ENCODE measurements around the gene MACROD2.

Gene MACROD2

GRCh38 chr20:16043931-16044330 lies 2048.6 kb downstream of the MACROD2 start:
- H3K4me3 ChIP-seq (ENCODE audit: low read depth, low read length), result no peak overlapping the region
- TF ChIP-seq, protein P1, sequence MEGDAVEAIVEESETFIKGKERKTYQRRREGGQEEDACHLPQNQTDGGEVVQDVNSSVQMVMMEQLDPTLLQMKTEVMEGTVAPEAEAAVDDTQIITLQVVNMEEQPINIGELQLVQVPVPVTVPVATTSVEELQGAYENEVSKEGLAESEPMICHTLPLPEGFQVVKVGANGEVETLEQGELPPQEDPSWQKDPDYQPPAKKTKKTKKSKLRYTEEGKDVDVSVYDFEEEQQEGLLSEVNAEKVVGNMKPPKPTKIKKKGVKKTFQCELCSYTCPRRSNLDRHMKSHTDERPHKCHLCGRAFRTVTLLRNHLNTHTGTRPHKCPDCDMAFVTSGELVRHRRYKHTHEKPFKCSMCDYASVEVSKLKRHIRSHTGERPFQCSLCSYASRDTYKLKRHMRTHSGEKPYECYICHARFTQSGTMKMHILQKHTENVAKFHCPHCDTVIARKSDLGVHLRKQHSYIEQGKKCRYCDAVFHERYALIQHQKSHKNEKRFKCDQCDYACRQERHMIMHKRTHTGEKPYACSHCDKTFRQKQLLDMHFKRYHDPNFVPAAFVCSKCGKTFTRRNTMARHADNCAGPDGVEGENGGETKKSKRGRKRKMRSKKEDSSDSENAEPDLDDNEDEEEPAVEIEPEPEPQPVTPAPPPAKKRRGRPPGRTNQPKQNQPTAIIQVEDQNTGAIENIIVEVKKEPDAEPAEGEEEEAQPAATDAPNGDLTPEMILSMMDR (conservative IDR thresholded peaks at IDR 0.05; ENCODE audit: low read depth, low read length), result no peak
- no peak for DNase-seq (ENCODE audit: low read depth)

DNA sequence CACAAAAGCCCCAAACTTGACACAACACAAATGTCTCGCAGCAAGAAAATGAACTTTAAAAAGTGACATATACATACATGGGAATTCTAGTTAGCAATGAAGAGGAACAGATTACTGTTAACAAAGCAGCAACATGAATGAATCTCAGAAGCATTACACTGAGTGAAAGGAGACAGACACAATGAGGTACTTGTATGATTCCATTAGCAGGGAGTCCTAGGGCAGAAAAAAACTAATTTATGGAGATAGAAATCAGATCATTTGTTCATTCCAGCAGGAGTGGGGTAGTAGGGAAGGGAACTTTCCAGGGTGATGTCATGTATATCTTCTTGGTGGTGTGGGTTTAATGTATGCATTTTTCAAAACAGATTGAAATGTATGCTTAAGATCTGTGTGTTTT lies 2053.6 kb downstream of the MACROD2 start:
- TF ChIP-seq, protein P1 (conservative IDR thresholded peaks at IDR 0.05; ENCODE audit: low read depth, low read length), result no peak
- no peak overlapping the region for H3K4me3 ChIP-seq (ENCODE audit: low read depth, low read length)
- DNase-seq (ENCODE audit: low read depth), result no peak

DNA sequence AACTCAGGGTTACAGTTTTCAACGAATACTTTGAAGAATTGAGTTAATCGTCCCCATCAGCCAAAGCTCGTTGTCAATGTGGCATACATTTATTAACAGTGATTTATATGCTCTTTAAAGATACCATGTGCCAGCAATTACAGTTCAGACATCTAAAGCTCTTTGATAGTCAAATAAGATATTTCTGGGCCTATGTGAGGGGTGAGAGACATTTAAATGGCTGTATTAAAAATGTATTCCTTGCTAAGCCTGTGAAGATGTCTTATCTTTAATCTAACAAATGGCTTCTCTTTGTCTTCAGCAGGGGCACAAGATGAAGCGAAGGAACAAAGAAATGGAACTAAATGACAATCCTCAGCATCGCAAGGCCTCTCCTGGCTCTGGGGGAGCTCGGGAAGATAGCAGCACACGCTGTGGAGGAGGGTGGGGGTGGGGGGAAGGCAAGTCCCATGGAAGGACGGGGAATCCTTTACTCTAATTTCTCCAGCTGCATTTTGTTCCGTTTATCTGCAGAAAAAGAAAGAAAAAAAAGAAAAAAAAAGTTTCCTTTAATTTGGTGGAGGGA lies 2054.3 kb downstream of the MACROD2 start:
- TF ChIP-seq, protein P1 (conservative IDR thresholded peaks at IDR 0.05; ENCODE audit: low read depth, low read length), result no peak
- no peak for DNase-seq (ENCODE audit: low read depth)
- no peak overlapping the region for H3K4me3 ChIP-seq (ENCODE audit: low read depth, low read length)

DNA sequence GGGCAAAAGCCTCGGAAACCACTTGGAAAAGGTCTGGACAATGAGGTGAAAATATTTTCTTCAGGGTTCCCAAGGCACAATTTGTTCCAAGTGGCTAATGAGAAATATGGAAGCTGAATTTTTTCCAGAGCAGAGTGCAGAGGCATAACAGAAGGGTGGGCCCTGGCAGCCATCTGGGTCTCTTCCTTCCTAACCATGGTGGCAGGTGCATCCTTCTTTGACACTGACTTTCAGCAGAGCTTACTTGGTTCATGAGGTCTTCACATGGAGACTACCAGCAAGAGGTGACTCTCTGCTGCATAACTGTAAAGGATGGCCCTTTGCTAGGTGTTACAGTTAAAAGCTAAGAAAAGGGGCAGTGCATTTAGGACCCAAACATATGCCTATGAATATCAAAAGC lies 2055.1 kb downstream of the MACROD2 start:
- TF ChIP-seq, protein P1 (conservative IDR thresholded peaks at IDR 0.05; ENCODE audit: low read depth, low read length), result no peak
- H3K4me3 ChIP-seq (ENCODE audit: low read depth, low read length), result no peak overlapping the region
- DNase-seq (ENCODE audit: low read depth), result no peak

DNA sequence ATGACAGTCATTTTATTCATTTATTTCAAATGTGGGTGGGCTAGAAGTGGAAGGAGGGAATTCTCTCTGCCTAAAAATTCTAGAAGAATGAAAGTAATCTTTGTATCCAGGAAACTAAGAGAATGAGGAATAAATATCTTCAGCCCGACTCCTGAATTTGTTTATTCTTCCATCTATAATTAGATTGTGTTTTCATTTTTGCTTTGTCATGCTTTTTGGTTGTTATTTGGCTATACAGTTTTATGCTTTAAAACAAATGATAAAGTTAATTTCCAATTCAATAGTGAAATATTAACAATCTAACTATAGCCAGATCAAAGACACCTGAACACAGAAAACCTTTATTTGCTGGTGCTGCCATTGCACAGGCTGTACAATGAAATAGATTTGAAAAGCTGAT lies 2056.7 kb downstream of the MACROD2 start:
- TF ChIP-seq, protein P1 (conservative IDR thresholded peaks at IDR 0.05; ENCODE audit: low read depth, low read length), result no peak
- DNase-seq (ENCODE audit: low read depth), result no peak
- H3K4me3 ChIP-seq (ENCODE audit: low read depth, low read length), result no peak overlapping the region

DNA sequence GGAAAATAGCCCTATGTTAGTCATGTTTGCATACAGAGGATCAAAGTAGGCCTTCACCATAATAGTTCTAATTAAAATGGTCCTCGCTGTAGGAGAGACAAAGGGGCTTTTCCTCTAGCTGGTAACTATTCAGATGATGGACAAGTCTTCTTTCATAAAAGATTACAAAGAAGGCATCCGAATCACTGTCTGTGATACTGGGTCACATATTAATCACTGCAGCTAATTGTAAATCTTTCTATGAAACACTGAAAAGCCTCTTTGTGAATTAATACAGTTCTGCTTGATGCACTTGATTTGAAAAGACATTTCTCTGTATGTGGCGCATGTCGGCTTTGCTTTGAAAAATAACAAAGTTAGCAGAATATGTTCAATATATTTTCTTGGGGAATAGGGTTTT lies 2057.1 kb downstream of the MACROD2 start:
- DNase-seq (ENCODE audit: low read depth), result no peak
- TF ChIP-seq, protein P1 (conservative IDR thresholded peaks at IDR 0.05; ENCODE audit: low read depth, low read length), result no peak
- H3K4me3 ChIP-seq (ENCODE audit: low read depth, low read length), result no peak overlapping the region

DNA sequence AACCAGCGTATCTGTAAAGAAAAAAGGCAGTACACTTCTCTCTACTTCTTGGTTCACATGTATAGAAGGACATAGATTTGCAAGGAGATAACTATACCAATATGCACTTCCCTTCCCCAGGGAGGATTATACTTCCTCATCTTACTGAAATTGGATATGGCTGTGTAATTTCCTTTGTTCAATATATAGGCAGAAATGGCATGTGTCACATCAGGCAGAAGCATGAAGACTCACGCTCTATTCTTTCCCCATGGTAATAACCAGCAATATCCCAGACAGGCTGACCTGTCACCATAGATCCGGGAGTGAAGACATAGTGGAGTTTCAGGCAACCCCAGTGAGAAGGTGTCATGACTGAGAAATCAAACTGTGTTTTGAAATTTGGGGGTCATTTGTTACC lies 2059.7 kb downstream of the MACROD2 start:
- TF ChIP-seq, protein P1 (conservative IDR thresholded peaks at IDR 0.05; ENCODE audit: low read depth, low read length), result no peak
- DNase-seq (ENCODE audit: low read depth), result no peak
- no peak overlapping the region for H3K4me3 ChIP-seq (ENCODE audit: low read depth, low read length)
